MM.1S (cell line): ENCODE results near the gene HACL1.

Source experiments
- DNase-seq: peaks from one replicate; pipeline ENCODE4 v3.0.0-alpha.2; 2015
- H2AFZ ChIP-seq: fragments of 300-600 bp; sonication (generic); 2 replicates; pipeline ENCODE4 v1.6.0; 2016; ENCODE audit warnings: antibody characterized with exemption, low read length
- H3F3A ChIP-seq: fragments of 300-600 bp; sonication (generic); 2 replicates; pipeline ENCODE4 v1.6.1; 2016; ENCODE audit warnings: mild to moderate bottlenecking, antibody characterized with exemption, low read length, moderate library complexity, mixed read lengths; ENCODE audit not compliant: insufficient read depth
- H3K27ac ChIP-seq: fragments of 300-600 bp; sonication (generic); 2 replicates; pipeline ENCODE4 v1.5.1; 2016; ENCODE audit warnings: mild to moderate bottlenecking, low read length
- H3K27me3 ChIP-seq: fragments of 300-600 bp; sonication (generic); replicated peaks from 2 replicates; pipeline ENCODE4 v1.6.0; 2016; ENCODE audit warnings: low read length; ENCODE audit not compliant: insufficient read depth
- H3K36me3 ChIP-seq: fragments of 300-600 bp; sonication (generic); replicated peaks from 2 replicates; pipeline ENCODE4 v1.6.1; 2016; ENCODE audit warnings: mild to moderate bottlenecking, low read length, mixed read lengths; ENCODE audit not compliant: insufficient read depth
- H3K4me1 ChIP-seq: fragments of 300-600 bp; sonication (generic); 2 replicates; pipeline ENCODE4 v1.6.1; 2016; ENCODE audit warnings: low read length, mixed read lengths
- H3K4me2 ChIP-seq: fragments of 300-600 bp; sonication (generic); 2 replicates; pipeline ENCODE4 v1.6.0; 2016; ENCODE audit warnings: low read depth, low read length
- H3K4me3 ChIP-seq: fragments of 300-600 bp; sonication (generic); 2 replicates; pipeline ENCODE4 v1.5.1; 2016; ENCODE audit warnings: low read length, mixed read lengths
- H3K79me2 ChIP-seq: fragments of 300-600 bp; sonication (generic); 2 replicates; pipeline ENCODE4 v1.6.1; 2016; ENCODE audit warnings: mixed run types, low read length, mixed read lengths
- H3K9ac ChIP-seq: fragments of 300-600 bp; sonication (generic); 2 replicates; pipeline ENCODE4 v1.6.1; 2016; ENCODE audit warnings: low read length, mixed read lengths
- H3K9me2 ChIP-seq: fragments of 300-600 bp; sonication (generic); replicated peaks from 2 replicates; pipeline ENCODE4 v1.6.1; 2016; ENCODE audit warnings: mild to moderate bottlenecking, low read length, mixed read lengths; ENCODE audit not compliant: insufficient read depth
- H3K9me3 ChIP-seq: fragments of 300-600 bp; sonication (generic); replicated peaks from 2 replicates; pipeline ENCODE4 v1.6.1; 2016; ENCODE audit warnings: mild to moderate bottlenecking, low read length, mixed read lengths; ENCODE audit not compliant: insufficient read depth
- H4K20me1 ChIP-seq: fragments of 300-600 bp; sonication (generic); 2 replicates; pipeline ENCODE4 v1.6.1; 2016; ENCODE audit warnings: mild to moderate bottlenecking, low read length, moderate library complexity, mixed read lengths; ENCODE audit not compliant: insufficient read depth
- CTCF ChIP-seq: fragments of 300-600 bp; sonication (generic); IDR thresholded peaks from 2 replicates; pipeline ENCODE4 v1.5.1; 2016; ENCODE audit warnings: antibody characterized with exemption, low read length, mixed read lengths
- EZH2 ChIP-seq: fragments of 300-600 bp; sonication (generic); optimal IDR thresholded peaks from 2 replicates; pipeline ENCODE3; 2017; ENCODE audit warnings: low read depth, mild to moderate bottlenecking, antibody characterized with exemption, low read length, mixed read lengths
- EZH2phosphoT487 ChIP-seq: fragments of 300-600 bp; sonication (generic); IDR thresholded peaks from 2 replicates; pipeline ENCODE4 v1.6.1; 2018; ENCODE audit warnings: antibody characterized with exemption, low read length

Gene HACL1

DNA sequence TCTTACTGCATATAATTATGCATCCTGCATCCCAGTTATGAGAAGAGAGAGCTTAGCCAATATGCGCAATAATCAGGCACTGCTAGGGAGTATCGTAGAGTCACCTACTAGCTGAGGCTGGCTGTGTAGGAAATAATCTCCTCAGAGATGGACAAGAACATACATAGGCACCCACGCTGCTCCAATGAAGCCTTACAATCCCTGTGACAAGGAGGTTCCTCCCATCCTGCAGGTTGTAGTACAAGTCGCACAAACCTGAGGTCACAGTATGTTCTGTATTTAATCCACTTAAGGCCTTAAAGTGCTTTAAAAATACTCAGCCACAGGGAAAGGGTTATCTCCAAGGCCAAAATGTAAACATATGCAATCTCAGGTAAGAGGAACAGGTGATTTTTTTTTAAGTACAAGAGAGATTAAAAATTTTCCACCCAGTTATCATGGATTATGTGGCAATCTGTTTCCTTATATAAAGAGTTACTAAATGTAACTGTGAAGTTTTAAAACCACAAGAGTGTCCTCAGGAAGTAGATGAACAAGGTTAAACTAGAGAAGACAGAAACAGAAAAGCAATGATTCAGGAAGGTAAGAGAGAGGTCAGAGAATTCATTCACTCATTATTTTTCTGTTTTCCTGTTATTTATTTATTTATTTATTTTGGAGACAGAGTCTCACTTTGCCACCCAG lies 72.4 kb downstream of the HACL1 start:
- Histone ChIP-seq H3K27me3 (no peaks in the 10 kb centered on the region), H3K9ac (no peak overlapping the region), H3K9me2 (no peaks in the 10 kb centered on the region), H3K4me2 (no peak overlapping the region), H3K4me3 (no peak overlapping the region), H3K4me1 (no peaks in the 10 kb centered on the region), H3K9me3 (no peaks in the 10 kb centered on the region), H3K79me2 (no peaks in the 10 kb centered on the region), H3K27ac (no peak overlapping the region), H2AFZ (no peak overlapping the region), H4K20me1 (no peaks in the 10 kb centered on the region), H3F3A (no peaks in the 10 kb centered on the region), H3K36me3 (no peaks in the 10 kb centered on the region)
- TF ChIP-seq EZH2phosphoT487 (no peak), EZH2 (no peak), CTCF (no peak)
- no peak for DNase-seq

DNA sequence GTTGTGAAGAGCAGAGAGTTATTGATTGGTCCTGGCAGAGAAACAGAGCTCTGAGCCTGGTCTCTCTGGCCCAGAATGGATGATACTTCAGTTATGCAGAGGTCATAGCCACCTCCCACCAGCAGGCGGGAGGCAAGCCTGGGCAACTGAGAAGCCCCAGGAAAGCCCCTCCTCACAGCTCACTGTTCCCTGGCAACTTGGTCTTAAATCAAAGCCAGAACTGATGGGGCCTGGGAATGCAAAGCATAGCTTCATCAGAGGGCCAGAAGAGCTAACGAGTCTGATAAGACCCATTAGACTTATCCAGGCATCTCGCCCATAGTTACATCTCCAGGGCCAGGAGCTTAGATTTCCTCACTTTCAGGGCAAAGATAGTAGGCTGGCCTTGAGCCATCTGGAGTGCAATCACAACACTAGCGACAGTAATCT lies 74.3 kb downstream of the HACL1 start:
- TF ChIP-seq EZH2phosphoT487 (no peak), CTCF (no peak), EZH2 (no peak)
- no peak overlapping the region for H3K4me2 ChIP-seq
- H3K4me3 ChIP-seq, result no peak overlapping the region
- no peaks in the 10 kb centered on the region for H3K36me3 ChIP-seq
- no peak overlapping the region for H2AFZ ChIP-seq
- no peaks in the 10 kb centered on the region for H3K27me3 ChIP-seq
- no peaks in the 10 kb centered on the region for H4K20me1 ChIP-seq
- no peak for DNase-seq
- H3K79me2 ChIP-seq, result no peaks in the 10 kb centered on the region
- H3F3A ChIP-seq, result no peaks in the 10 kb centered on the region
- H3K9ac ChIP-seq, result no peak overlapping the region
- no peaks in the 10 kb centered on the region for H3K9me2 ChIP-seq
- H3K9me3 ChIP-seq, result no peaks in the 10 kb centered on the region
- H3K27ac ChIP-seq, result no peak overlapping the region
- no peaks in the 10 kb centered on the region for H3K4me1 ChIP-seq

DNA sequence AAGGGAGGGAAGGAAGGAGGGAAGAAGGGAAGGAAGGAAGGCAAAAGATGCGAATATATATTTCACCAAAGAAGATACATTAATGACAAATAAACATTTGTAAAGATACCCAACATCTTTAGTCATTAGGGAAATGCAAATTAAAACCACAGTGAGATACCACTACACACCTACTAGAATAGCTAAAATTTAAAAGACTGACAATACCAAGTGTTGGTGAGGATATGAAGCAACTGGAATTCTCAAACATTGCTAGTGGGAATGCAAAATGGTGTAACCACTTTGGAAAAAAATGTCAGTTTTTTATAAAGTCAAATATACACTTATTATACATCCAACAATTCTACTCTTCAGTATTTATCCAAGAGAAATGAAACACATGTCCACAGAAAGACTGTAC lies 75.6 kb downstream of the HACL1 start:
- H3K9ac ChIP-seq, result no peak overlapping the region
- no peaks in the 10 kb centered on the region for H4K20me1 ChIP-seq
- DNase-seq, result no peak
- no peaks in the 10 kb centered on the region for H3K9me2 ChIP-seq
- H3K36me3 ChIP-seq, result no peaks in the 10 kb centered on the region
- TF ChIP-seq CTCF (no peak), EZH2 (no peak), EZH2phosphoT487 (no peak)
- no peak overlapping the region for H2AFZ ChIP-seq
- H3K27ac ChIP-seq, result no peak overlapping the region
- H3K4me2 ChIP-seq, result no peak overlapping the region
- no peaks in the 10 kb centered on the region for H3K4me1 ChIP-seq
- H3K9me3 ChIP-seq, result no peaks in the 10 kb centered on the region
- no peaks in the 10 kb centered on the region for H3K27me3 ChIP-seq
- no peaks in the 10 kb centered on the region for H3K79me2 ChIP-seq
- no peaks in the 10 kb centered on the region for H3F3A ChIP-seq
- H3K4me3 ChIP-seq, result no peak overlapping the region
